Liver (tissue), 9 donors: Measurements from ENCODE around the gene RPL29. TPM values are rescaled to one million over a fixed set of nuclear protein-coding genes. Genes with fewer than 3 reads are reported as not detected.

Experiments used
- DNase-seq: peaks from one replicate; pipeline ENCODE4 v3.0.0-alpha.2; 2017; ENCODE audit warnings: low spot score
- H3K27ac ChIP-seq, 2 donors: one replicate each; pipeline ENCODE4 v1.7.0; 2013; ENCODE audit warnings: inconsistent platforms in 2 of 2, low read length in 2 of 2, control low read depth in 1 of 2, low read depth in 1 of 2, mild to moderate bottlenecking in 1 of 2
- H3K27me3 ChIP-seq, 4 donors: one replicate each; pipeline versions ENCODE4 v1.6.1 to v1.7.0; 2013; ENCODE audit warnings: low read length in 3 of 4, inconsistent platforms in 1 of 4, mild to moderate bottlenecking in 1 of 4, moderate library complexity in 1 of 4; ENCODE audit not compliant: control insufficient read depth in 4 of 4, insufficient read depth in 4 of 4
- H3K36me3 ChIP-seq, 4 donors: one replicate each; pipeline versions ENCODE4 v1.6.1 to v1.7.0; 2013; ENCODE audit warnings: low read length in 3 of 4, mild to moderate bottlenecking in 3 of 4, low read depth in 1 of 4, moderate library complexity in 1 of 4; ENCODE audit not compliant: control insufficient read depth in 4 of 4, insufficient read depth in 3 of 4
- H3K4me1 ChIP-seq, 4 donors: one replicate each; pipeline versions ENCODE4 v1.6.1 to v1.7.0; 2013; ENCODE audit warnings: low read length in 3 of 4, mild to moderate bottlenecking in 3 of 4, moderate library complexity in 1 of 4; ENCODE audit not compliant: control insufficient read depth in 4 of 4, insufficient read depth in 4 of 4
- H3K4me3 ChIP-seq, 3 donors: one replicate each; pipeline versions ENCODE4 v1.6.1 to v1.7.0; 2013; ENCODE audit warnings: low read length in 3 of 3, control low read depth in 1 of 3, low read depth in 1 of 3, mild to moderate bottlenecking in 1 of 3
- H3K9ac ChIP-seq, 2 donors: one replicate each; pipeline ENCODE4 v1.7.0; 2013; ENCODE audit warnings: low read length in 2 of 2, mild to moderate bottlenecking in 2 of 2, moderate library complexity in 2 of 2, control low read depth in 1 of 2, low read depth in 1 of 2
- H3K9me3 ChIP-seq, 4 donors: one replicate each; pipeline versions ENCODE4 v1.6.1 to v1.7.0; 2013; ENCODE audit warnings: low read length in 3 of 4; ENCODE audit not compliant: control insufficient read depth in 4 of 4
- EGR1 ChIP-seq, 2 donors: IDR thresholded peaks; 2 replicates each; pipeline ENCODE4 v1.6.1; 2016 to 2018; ENCODE audit warnings: antibody characterized with exemption in 2 of 2, low read depth in 2 of 2
- FOXA1 ChIP-seq: IDR thresholded peaks from 2 replicates; pipeline ENCODE4 v1.6.1; 2016; ENCODE audit warnings: antibody characterized with exemption
- FOXA2 ChIP-seq: IDR thresholded peaks from 2 replicates; pipeline ENCODE4 v1.6.1; 2016; ENCODE audit warnings: antibody characterized with exemption
- GABPA ChIP-seq, 2 donors: IDR thresholded peaks in 1 of 2; conservative IDR thresholded peaks in 1 of 2; 2 replicates each; pipeline ENCODE4 v1.6.1; 2016; ENCODE audit warnings: antibody characterized with exemption in 2 of 2, mild to moderate bottlenecking in 1 of 2, moderate library complexity in 1 of 2
- HNF4A ChIP-seq, 2 donors: conservative IDR thresholded peaks; 2 replicates each; pipeline ENCODE4 v1.6.1; 2016; ENCODE audit warnings: antibody characterized with exemption in 2 of 2, mild to moderate bottlenecking in 2 of 2
- HNF4G ChIP-seq: IDR thresholded peaks from 2 replicates; pipeline ENCODE4 v1.6.1; 2016; ENCODE audit warnings: antibody characterized with exemption
- JUND ChIP-seq, 2 donors: IDR thresholded peaks; 2 replicates each; pipeline ENCODE4 v1.6.1; 2016; ENCODE audit warnings: antibody characterized with exemption in 2 of 2
- NR2F2 ChIP-seq: IDR thresholded peaks from 2 replicates; pipeline ENCODE4 v1.6.1; 2016; ENCODE audit warnings: antibody characterized with exemption
- RAD21 ChIP-seq, 2 donors: IDR thresholded peaks; 2 replicates each; pipeline ENCODE4 v1.6.1; 2016; ENCODE audit warnings: antibody characterized with exemption in 2 of 2, mild to moderate bottlenecking in 2 of 2
- RXRA ChIP-seq, 2 donors: IDR thresholded peaks; 2 replicates each; pipeline ENCODE4 v1.6.1; 2017 to 2018; ENCODE audit warnings: antibody characterized with exemption in 2 of 2, mild to moderate bottlenecking in 1 of 2
- SP1 ChIP-seq: IDR thresholded peaks from 2 replicates; pipeline ENCODE4 v1.6.1; 2018; ENCODE audit warnings: antibody characterized with exemption, mild to moderate bottlenecking
- TAF1 ChIP-seq: conservative IDR thresholded peaks from 2 replicates; pipeline ENCODE4 v1.6.1; 2016; ENCODE audit warnings: antibody characterized with exemption, mild to moderate bottlenecking
- YY1 ChIP-seq: IDR thresholded peaks from 2 replicates; pipeline ENCODE4 v1.6.1; 2016; ENCODE audit warnings: antibody characterized with exemption, mild to moderate bottlenecking
- WGBS: extraction: QIAGEN DNeasy Blood & Tissue Kit; methylation state at CpG from one replicate; pipeline ENCODE4 v1.1.7; 2013; 5-methylcytosine and 5-hydroxymethylcytosine counted together
- polyA plus RNA-seq, 2 donors: library from polyadenylated mRNA; stranded (reverse) in 1 of 2; unstranded in 1 of 2; fragments of 200-250 nt in 1 of 2; fragments of >200 nt in 1 of 2; fragmentation: Nextera tagmentation in 1 of 2; extraction: Ambion mirVana in 1 of 2; gene quantifications; one replicate each; pipeline versions ENCODE4 v1.2.1 to v1.2.3, GENCODE V29; 2013 to 2015
- total RNA-seq, 2 donors: library from RNA; depleted of rRNA; stranded (reverse); fragments of >200 nt; gene quantifications; one replicate each; pipeline ENCODE4 v1.2.3, GENCODE V29; 2014
- TF ChIP-seq, protein P1 (sequence below): IDR thresholded peaks from 2 replicates; pipeline ENCODE4 v1.6.1; 2016; ENCODE audit warnings: antibody characterized with exemption, mild to moderate bottlenecking
- TF ChIP-seq, protein P2 (sequence below): IDR thresholded peaks from 2 replicates; pipeline ENCODE4 v1.6.1; 2016; ENCODE audit warnings: antibody characterized with exemption
- TF ChIP-seq, protein P3 (sequence below): IDR thresholded peaks from 2 replicates; pipeline ENCODE4 v1.6.1; 2016; ENCODE audit warnings: antibody characterized with exemption
- TF ChIP-seq, protein P4 (sequence below): fragments of 150-350 bp; IDR thresholded peaks from 2 replicates; pipeline ENCODE4 v1.5.1; 2017; ENCODE audit warnings: improper control_type of control experiment, low read depth, low read length; ENCODE audit not compliant: missing input control
- TF ChIP-seq, protein P5 (sequence below): IDR thresholded peaks from 2 replicates; pipeline ENCODE4 v1.6.1; 2016; ENCODE audit warnings: antibody characterized with exemption
- donor health status: healthy.
- donor health status: healthy.
- donor health status: healthy.
- donor health status: healthy.
- donor health status: healthy.

The RPL29 gene
- total and polyA plus RNA-seq, 4 donors = 292 to 789 (median 388) TPM

DNA sequence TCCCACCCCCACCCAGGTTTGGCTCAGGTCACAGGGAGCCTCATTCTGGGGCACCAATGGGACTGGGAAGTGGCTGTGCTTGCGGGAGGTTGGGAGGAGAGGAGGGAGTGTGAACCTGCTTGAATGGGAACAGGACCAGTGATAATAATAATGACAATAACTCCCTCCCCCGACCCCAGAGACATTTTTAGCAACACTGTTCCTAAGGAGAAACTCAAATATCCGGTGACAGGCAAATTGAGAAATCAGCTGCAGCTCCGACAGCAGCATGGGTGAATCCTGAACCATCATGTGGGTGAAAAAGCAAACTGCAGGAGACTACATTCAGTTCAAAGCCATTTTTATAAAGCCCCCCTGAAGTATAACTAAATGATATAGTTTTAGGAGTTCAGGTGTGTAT is 11.6 kb upstream of the RPL29 start:
- H3K4me1 ChIP-seq = peaks cover 0 to 13% (median 1%) of the 10 kb centered on the region in 4 donors
- H3K9me3 ChIP-seq = no peaks in the 10 kb centered on the region
- no peaks in the 10 kb centered on the region for H3K27me3 ChIP-seq
- H3K27ac ChIP-seq = no peak overlapping the region
- no peaks in the 10 kb centered on the region for H3K36me3 ChIP-seq
- WGBS = 71% methylated on average over 4 of the region's 4 CpGs
- no peak for DNase-seq
- TF ChIP-seq TAF1 (no peak), EGR1 (IDR thresholded peaks at IDR 0.05; ENCODE audit: low read depth in 2 of 2) (no peak), GABPA (IDR thresholded peaks at IDR 0.05 in 1 of 2, conservative IDR thresholded peaks at IDR 0.05 in 1 of 2) (no peak), SP1 (no peak), HNF4G (no peak), NR2F2 (no peak), RXRA (IDR thresholded peaks at IDR 0.05) (no peak), YY1 (no peak), FOXA1 (no peak), FOXA2 (no peak), HNF4A (conservative IDR thresholded peaks at IDR 0.05) (no peak), RAD21 (IDR thresholded peaks at IDR 0.05) (no peak), JUND (IDR thresholded peaks at IDR 0.05) (no peak)
- TF ChIP-seq, protein P1, sequence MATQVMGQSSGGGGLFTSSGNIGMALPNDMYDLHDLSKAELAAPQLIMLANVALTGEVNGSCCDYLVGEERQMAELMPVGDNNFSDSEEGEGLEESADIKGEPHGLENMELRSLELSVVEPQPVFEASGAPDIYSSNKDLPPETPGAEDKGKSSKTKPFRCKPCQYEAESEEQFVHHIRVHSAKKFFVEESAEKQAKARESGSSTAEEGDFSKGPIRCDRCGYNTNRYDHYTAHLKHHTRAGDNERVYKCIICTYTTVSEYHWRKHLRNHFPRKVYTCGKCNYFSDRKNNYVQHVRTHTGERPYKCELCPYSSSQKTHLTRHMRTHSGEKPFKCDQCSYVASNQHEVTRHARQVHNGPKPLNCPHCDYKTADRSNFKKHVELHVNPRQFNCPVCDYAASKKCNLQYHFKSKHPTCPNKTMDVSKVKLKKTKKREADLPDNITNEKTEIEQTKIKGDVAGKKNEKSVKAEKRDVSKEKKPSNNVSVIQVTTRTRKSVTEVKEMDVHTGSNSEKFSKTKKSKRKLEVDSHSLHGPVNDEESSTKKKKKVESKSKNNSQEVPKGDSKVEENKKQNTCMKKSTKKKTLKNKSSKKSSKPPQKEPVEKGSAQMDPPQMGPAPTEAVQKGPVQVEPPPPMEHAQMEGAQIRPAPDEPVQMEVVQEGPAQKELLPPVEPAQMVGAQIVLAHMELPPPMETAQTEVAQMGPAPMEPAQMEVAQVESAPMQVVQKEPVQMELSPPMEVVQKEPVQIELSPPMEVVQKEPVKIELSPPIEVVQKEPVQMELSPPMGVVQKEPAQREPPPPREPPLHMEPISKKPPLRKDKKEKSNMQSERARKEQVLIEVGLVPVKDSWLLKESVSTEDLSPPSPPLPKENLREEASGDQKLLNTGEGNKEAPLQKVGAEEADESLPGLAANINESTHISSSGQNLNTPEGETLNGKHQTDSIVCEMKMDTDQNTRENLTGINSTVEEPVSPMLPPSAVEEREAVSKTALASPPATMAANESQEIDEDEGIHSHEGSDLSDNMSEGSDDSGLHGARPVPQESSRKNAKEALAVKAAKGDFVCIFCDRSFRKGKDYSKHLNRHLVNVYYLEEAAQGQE = no peak
- TF ChIP-seq, protein P2, sequence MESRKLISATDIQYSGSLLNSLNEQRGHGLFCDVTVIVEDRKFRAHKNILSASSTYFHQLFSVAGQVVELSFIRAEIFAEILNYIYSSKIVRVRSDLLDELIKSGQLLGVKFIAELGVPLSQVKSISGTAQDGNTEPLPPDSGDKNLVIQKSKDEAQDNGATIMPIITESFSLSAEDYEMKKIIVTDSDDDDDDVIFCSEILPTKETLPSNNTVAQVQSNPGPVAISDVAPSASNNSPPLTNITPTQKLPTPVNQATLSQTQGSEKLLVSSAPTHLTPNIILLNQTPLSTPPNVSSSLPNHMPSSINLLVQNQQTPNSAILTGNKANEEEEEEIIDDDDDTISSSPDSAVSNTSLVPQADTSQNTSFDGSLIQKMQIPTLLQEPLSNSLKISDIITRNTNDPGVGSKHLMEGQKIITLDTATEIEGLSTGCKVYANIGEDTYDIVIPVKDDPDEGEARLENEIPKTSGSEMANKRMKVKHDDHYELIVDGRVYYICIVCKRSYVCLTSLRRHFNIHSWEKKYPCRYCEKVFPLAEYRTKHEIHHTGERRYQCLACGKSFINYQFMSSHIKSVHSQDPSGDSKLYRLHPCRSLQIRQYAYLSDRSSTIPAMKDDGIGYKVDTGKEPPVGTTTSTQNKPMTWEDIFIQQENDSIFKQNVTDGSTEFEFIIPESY = no peak
- TF ChIP-seq, protein P3, sequence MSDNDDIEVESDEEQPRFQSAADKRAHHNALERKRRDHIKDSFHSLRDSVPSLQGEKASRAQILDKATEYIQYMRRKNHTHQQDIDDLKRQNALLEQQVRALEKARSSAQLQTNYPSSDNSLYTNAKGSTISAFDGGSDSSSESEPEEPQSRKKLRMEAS = no peak
- TF ChIP-seq, protein P4, sequence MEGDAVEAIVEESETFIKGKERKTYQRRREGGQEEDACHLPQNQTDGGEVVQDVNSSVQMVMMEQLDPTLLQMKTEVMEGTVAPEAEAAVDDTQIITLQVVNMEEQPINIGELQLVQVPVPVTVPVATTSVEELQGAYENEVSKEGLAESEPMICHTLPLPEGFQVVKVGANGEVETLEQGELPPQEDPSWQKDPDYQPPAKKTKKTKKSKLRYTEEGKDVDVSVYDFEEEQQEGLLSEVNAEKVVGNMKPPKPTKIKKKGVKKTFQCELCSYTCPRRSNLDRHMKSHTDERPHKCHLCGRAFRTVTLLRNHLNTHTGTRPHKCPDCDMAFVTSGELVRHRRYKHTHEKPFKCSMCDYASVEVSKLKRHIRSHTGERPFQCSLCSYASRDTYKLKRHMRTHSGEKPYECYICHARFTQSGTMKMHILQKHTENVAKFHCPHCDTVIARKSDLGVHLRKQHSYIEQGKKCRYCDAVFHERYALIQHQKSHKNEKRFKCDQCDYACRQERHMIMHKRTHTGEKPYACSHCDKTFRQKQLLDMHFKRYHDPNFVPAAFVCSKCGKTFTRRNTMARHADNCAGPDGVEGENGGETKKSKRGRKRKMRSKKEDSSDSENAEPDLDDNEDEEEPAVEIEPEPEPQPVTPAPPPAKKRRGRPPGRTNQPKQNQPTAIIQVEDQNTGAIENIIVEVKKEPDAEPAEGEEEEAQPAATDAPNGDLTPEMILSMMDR = no peak
- TF ChIP-seq, protein P5, sequence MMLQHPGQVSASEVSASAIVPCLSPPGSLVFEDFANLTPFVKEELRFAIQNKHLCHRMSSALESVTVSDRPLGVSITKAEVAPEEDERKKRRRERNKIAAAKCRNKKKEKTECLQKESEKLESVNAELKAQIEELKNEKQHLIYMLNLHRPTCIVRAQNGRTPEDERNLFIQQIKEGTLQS = no peak
- H3K4me3 ChIP-seq = no peak overlapping the region
- H3K9ac ChIP-seq = no peak overlapping the region

DNA sequence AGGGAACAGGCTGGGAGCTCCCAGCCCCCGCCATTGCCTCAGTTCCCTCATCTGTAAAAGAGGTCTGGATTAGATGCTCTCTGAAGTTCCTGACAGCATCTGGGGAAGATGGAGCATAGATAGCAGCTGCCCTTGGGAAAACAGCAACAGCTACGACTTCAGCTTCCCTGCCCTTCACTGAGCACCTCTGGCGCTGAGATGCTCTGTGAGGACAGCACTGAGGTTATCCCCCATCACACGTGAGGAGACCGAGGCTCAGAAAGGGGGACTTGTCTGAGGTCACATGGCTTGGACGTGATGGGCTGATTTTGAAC is 11.1 kb upstream of the RPL29 start:
- Histone ChIP-seq H3K27me3 (no peaks in the 10 kb centered on the region), H3K9me3 (no peaks in the 10 kb centered on the region), H3K4me3 (no peak overlapping the region), H3K27ac (no peak overlapping the region), H3K36me3 (no peaks in the 10 kb centered on the region), H3K9ac (no peak overlapping the region), H3K4me1 (peaks cover 0 to 13% (median 1%) of the 10 kb centered on the region in 4 donors)
- no peak for DNase-seq
- WGBS = 82% methylated on average over 6 of the region's 6 CpGs
- TF ChIP-seq FOXA2 (no peak), SP1 (no peak), NR2F2 (no peak), YY1 (no peak), HNF4A (conservative IDR thresholded peaks at IDR 0.05) (no peak), FOXA1 (no peak), JUND (IDR thresholded peaks at IDR 0.05) (no peak), RAD21 (IDR thresholded peaks at IDR 0.05) (no peak), EGR1 (IDR thresholded peaks at IDR 0.05; ENCODE audit: low read depth in 2 of 2) (no peak), RXRA (IDR thresholded peaks at IDR 0.05) (no peak), TAF1 (no peak)
- TF ChIP-seq, protein P2 = no peak
- TF ChIP-seq, protein P3 = no peak
- TF ChIP-seq, protein P4 = no peak
- TF ChIP-seq, protein P5 = no peak
